Suppressor macrophage treated with lipopolysaccharide for 4 hours (primary cell): Measurements from ENCODE around the gene PDP2.

Source experiments
- DNase-seq: peaks from one replicate; pipeline ENCODE4 v3.0.0-alpha.2; 2020

PDP2 gene

GRCh38 chr16:66880288-66881013 lies at the start of gene PDP2:
PDP2 (plus strand) TSS chr16:66880515; CDS start chr16:66884285, 3,770 bp downstream.
- DNase-seq = peak; percentile 93

GRCh38 chr16:66832190-66832589 lies 48.1 kb upstream of the PDP2 start:
- no peak for DNase-seq

- DNase-seq = no peak
These were observed 47.5 kb upstream of the PDP2 start for GRCh38 chr16:66832661-66833305.

GRCh38 chr16:66834746-66835145 lies 45.6 kb upstream of the PDP2 start:
- DNase-seq = no peak

GRCh38 chr16:66840883-66841282 lies 39.4 kb upstream of the PDP2 start:
- DNase-seq = no peak

- no peak for DNase-seq
These were observed 38.9 kb upstream of the PDP2 start for GRCh38 chr16:66841366-66841765.

- DNase-seq = no peak
These were observed 37.5 kb upstream of the PDP2 start for GRCh38 chr16:66842765-66843164.

GRCh38 chr16:66843191-66843590 lies 37.1 kb upstream of the PDP2 start:
- DNase-seq = no peak

GRCh38 chr16:66844009-66844341 lies 36.3 kb upstream of the PDP2 start:
- no peak for DNase-seq

GRCh38 chr16:66844342-66845079 lies 35.8 kb upstream of the PDP2 start, which contains the start of gene CA7:
CA7 (plus strand) TSS chr16:66844414; CDS start chr16:66844488, 74 bp downstream.
- no peak for DNase-seq

- no peak for DNase-seq
These were observed 35.3 kb upstream of the PDP2 start for GRCh38 chr16:66845080-66845410.

- DNase-seq = no peak
These were observed 34.5 kb upstream of the PDP2 start for GRCh38 chr16:66845791-66846221.

- DNase-seq = no peak
These were observed 34.0 kb upstream of the PDP2 start for GRCh38 chr16:66846266-66846665.

GRCh38 chr16:66846831-66847230 lies 33.5 kb upstream of the PDP2 start:
- no peak for DNase-seq

- DNase-seq = no peak
These were observed 32.7 kb upstream of the PDP2 start for GRCh38 chr16:66847533-66848067.

- DNase-seq = no peak
These were observed 32.1 kb upstream of the PDP2 start for GRCh38 chr16:66848172-66848571.

- no peak for DNase-seq
These were observed 31.3 kb upstream of the PDP2 start for GRCh38 chr16:66849021-66849420.

- DNase-seq = no peak
These were observed 30.8 kb upstream of the PDP2 start for GRCh38 chr16:66849549-66849948.

- DNase-seq = no peak
These were observed 30.1 kb upstream of the PDP2 start for GRCh38 chr16:66850115-66850815.

GRCh38 chr16:66851166-66851964 lies 28.9 kb upstream of the PDP2 start:
- DNase-seq = no peak

- no peak for DNase-seq
These were observed 26.8 kb upstream of the PDP2 start for GRCh38 chr16:66853261-66854139.
